PC-3 (cell line): ENCODE measurements around the gene AADAC. TPM values are rescaled to one million over a fixed set of nuclear protein-coding genes. Genes with fewer than 3 reads are reported as not detected.
"Not testable (repeated sequence)": the region's sequence is repeated elsewhere in the genome, so short reads cannot be mapped to it uniquely, and the experiment has no call there.

Experiments used
- ATAC-seq: fragments of 200-7000 bp; cut with Tn5 transposase; 2 replicates; pipeline ENCODE4 v1.9.1; 2020; ENCODE audit warnings: mild to moderate bottlenecking, moderate library complexity
- BruUV-seq: library from RNA; stranded (reverse); fragments of 400-500 nt; replicated peaks from 2 replicates; lab custom pipeline; 2021; lab: Mats Ljungman, UMichigan
- CTCF ChIA-PET: fragments of 300-600 bp; sonication (Branson Sonifier 250); formaldehyde crosslinking; loops from one replicate; lab custom pipeline; 2022; ENCODE audit warnings: antibody characterized with exemption; lab: Charles Lee
- POLR2A ChIA-PET: fragments of 300-600 bp; sonication (Branson Sonifier 250); formaldehyde crosslinking; loops from one replicate; lab custom pipeline; 2022; ENCODE audit warnings: antibody characterized with exemption; ENCODE audit not compliant: unreplicated experiment; lab: Charles Lee
- DNase-seq: peaks from one replicate; pipeline ENCODE4 v3.0.0-alpha.2; 2015
- H2AFZ ChIP-seq: fragments of 300-600 bp; sonication (generic); 2 replicates; pipeline ENCODE4 v1.6.0; 2016; ENCODE audit warnings: antibody characterized with exemption, low read length
- H3F3A ChIP-seq: fragments of 300-600 bp; sonication (generic); one replicate; pipeline ENCODE4 v1.6.0; 2017; ENCODE audit warnings: antibody characterized with exemption, low read length, control low read depth, mild to moderate bottlenecking; ENCODE audit not compliant: unreplicated experiment
- H3K27ac ChIP-seq: fragments of 300-600 bp; sonication (generic); 2 replicates; pipeline ENCODE4 v1.5.1; 2016; ENCODE audit warnings: mild to moderate bottlenecking, low read length
- H3K27me3 ChIP-seq: fragments of 300-600 bp; sonication (generic); 2 replicates; pipeline ENCODE4 v1.6.1; 2016; ENCODE audit warnings: low read length, mixed read lengths
- H3K36me3 ChIP-seq: fragments of 300-600 bp; sonication (generic); 2 replicates; pipeline ENCODE4 v1.6.1; 2016; ENCODE audit warnings: low read depth, mixed run types, low read length, mixed read lengths
- H3K4me1 ChIP-seq: fragments of 300-600 bp; sonication (generic); 2 replicates; pipeline ENCODE4 v1.5.1; 2016; ENCODE audit warnings: low read length; ENCODE audit not compliant: insufficient read depth
- H3K4me2 ChIP-seq: fragments of 300-600 bp; sonication (generic); 2 replicates; pipeline ENCODE4 v1.6.0; 2016; ENCODE audit warnings: low read length
- H3K4me3 ChIP-seq: fragments of 300-600 bp; sonication (generic); 2 replicates; pipeline ENCODE4 v1.5.1; 2016; ENCODE audit warnings: mild to moderate bottlenecking, low read length, mixed read lengths
- H3K79me2 ChIP-seq: fragments of 300-600 bp; sonication (generic); 2 replicates; pipeline ENCODE4 v1.6.1; 2017; ENCODE audit warnings: low read length, mixed read lengths
- H3K9ac ChIP-seq: fragments of 300-600 bp; sonication (generic); 2 replicates; pipeline ENCODE4 v1.6.0; 2016; ENCODE audit warnings: mild to moderate bottlenecking, low read length
- H3K9me2 ChIP-seq: fragments of 300-600 bp; sonication (generic); replicated peaks from 2 replicates; pipeline ENCODE4 v1.6.1; 2016; ENCODE audit warnings: mixed run types, low read length, mixed read lengths
- H3K9me3 ChIP-seq: fragments of 300-600 bp; sonication (generic); 2 replicates; pipeline ENCODE4 v1.6.1; 2016; ENCODE audit warnings: low read length, mixed read lengths
- H4K20me1 ChIP-seq: fragments of 300-600 bp; sonication (generic); 2 replicates; pipeline ENCODE4 v1.6.1; 2016; ENCODE audit warnings: low read length, mixed read lengths
- CTCF ChIP-seq: fragments of 300-600 bp; sonication (generic); conservative IDR thresholded peaks from 2 replicates; pipeline ENCODE4 v1.5.1; 2017; ENCODE audit warnings: antibody characterized with exemption, low read depth, mild to moderate bottlenecking, low read length
- EZH2 ChIP-seq: fragments of 300-600 bp; sonication (generic); IDR thresholded peaks from one replicate; pipeline ENCODE4 v1.6.1; 2017; ENCODE audit warnings: antibody characterized with exemption, mild to moderate bottlenecking, low read length; ENCODE audit not compliant: unreplicated experiment
- EZH2phosphoT487 ChIP-seq: fragments of 300-600 bp; sonication (generic); IDR thresholded peaks from 2 replicates; pipeline ENCODE4 v1.6.1; 2018; ENCODE audit warnings: mild to moderate bottlenecking, antibody characterized with exemption, low read length, borderline replicate concordance
- intact Hi-C: fragments of 100-400 bp; cut with micrococcal nuclease; formaldehyde crosslinking; loops from 2 replicates; pipeline ENCODE4 v1.9.0; 2023
- total RNA-seq: library from RNA; depleted of rRNA; stranded (reverse); fragments of >200 nt; gene quantifications from 2 replicates; pipeline ENCODE4 v1.2.3, GENCODE V29; 2014

The AADAC gene
- total RNA-seq, 1 experiment from 2014 or later: 0.18 TPM

GRCh38 chr3:151843275-151843674 lies 29.4 kb downstream of the AADAC start:
- H3F3A ChIP-seq: no peaks in the 10 kb centered on the region
- TF ChIP-seq EZH2: no peak
- no peak for TF ChIP-seq CTCF
- TF ChIP-seq EZH2phosphoT487: no peak
- H3K9me3 ChIP-seq: no peaks in the 10 kb centered on the region
- H3K79me2 ChIP-seq: no peaks in the 10 kb centered on the region
- no peaks in the 10 kb centered on the region for H3K36me3 ChIP-seq
- H3K27ac ChIP-seq: no peak overlapping the region
- ATAC-seq: no peak
- no peak overlapping the region; the same call in 1 of the 2 replicates for H2AFZ ChIP-seq
- H3K27me3 ChIP-seq: no peaks in the 10 kb centered on the region
- H4K20me1 ChIP-seq: no peaks in the 10 kb centered on the region
- H3K4me3 ChIP-seq: no peak overlapping the region
- DNase-seq: no peak
- H3K4me1 ChIP-seq: peaks cover 17% of the 10 kb centered on the region
- ChIA-PET CTCF (no interaction called here), POLR2A (no interaction called here)
- H3K4me2 ChIP-seq: no peak overlapping the region
- H3K9me2 ChIP-seq: no peaks in the 10 kb centered on the region
- no peak overlapping the region for H3K9ac ChIP-seq
- intact Hi-C loops: no loop called here
- BruUV-seq: no TSS peak

DNA sequence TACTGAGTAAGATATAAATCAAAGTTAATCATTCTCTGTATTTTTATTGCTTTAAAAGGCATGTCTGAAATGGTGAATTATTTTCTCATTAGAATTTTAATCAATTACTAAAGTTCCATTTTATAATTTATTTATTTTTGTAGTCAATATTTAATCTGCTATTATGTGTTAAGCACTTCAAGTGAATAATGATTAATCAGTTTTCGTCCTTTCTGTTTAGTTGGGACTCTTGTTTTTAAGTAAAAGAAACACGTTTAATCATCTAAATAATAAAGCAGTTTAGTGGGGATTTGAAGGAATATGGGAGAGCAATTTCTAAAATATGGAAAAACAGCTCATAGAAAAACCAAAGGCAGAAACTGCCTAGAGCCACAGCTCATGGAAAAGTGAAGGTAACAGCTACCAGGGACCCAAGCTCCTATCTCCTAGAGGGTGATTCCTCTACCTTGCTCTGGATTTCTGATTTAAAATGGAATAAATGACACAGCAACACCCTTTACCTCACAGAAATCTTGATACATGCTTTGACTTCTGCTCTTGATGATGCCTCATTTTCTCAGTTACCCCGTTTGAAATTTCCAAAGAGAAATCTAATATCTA lies 31.5 kb downstream of the AADAC start:
- Histone ChIP-seq H3F3A (no peaks in the 10 kb centered on the region), H3K4me1 (peaks cover 13% of the 10 kb centered on the region), H3K27me3 (no peaks in the 10 kb centered on the region), H2AFZ (0 out of 2 replicates have a peak overlapping the region, but pooled peaks have one; percentile 14), H3K27ac (no peak overlapping the region), H4K20me1 (no peaks in the 10 kb centered on the region), H3K79me2 (no peaks in the 10 kb centered on the region), H3K4me3 (no peak overlapping the region), H3K9ac (no peak overlapping the region), H3K9me2 (no peaks in the 10 kb centered on the region), H3K4me2 (no peak overlapping the region), H3K9me3 (no peaks in the 10 kb centered on the region), H3K36me3 (no peaks in the 10 kb centered on the region)
- CTCF ChIA-PET: interaction anchor here (0.6 kb wide), 1 partner anchor 915 kb away, joined by 3 read pairs; no protein-coding TSS in a partner anchor
- ATAC-seq (no peak), DNase-seq (no peak)
- intact Hi-C loops: no loop called here
- BruUV-seq: no TSS peak
- TF ChIP-seq EZH2 (no peak), EZH2phosphoT487 (no peak), CTCF (no peak)
- POLR2A ChIA-PET: interaction anchor here (0.6 kb wide), 1 partner anchor 374 kb away, joined by 6 read pairs; no protein-coding TSS in a partner anchor

GRCh38 chr3:151850065-151850464 lies 36.1 kb downstream of the AADAC start:
- H3F3A ChIP-seq, H3K9me2 ChIP-seq, intact Hi-C loops, H3K27ac ChIP-seq, H3K4me1 ChIP-seq, DNase-seq, H3K4me3 ChIP-seq, ATAC-seq, BruUV-seq, POLR2A ChIA-PET, H2AFZ ChIP-seq, H3K27me3 ChIP-seq, H3K4me2 ChIP-seq, H4K20me1 ChIP-seq, H3K9ac ChIP-seq, H3K9me3 ChIP-seq, H3K79me2 ChIP-seq, H3K36me3 ChIP-seq, CTCF ChIA-PET: not testable (repeated sequence)
